HepG2 (cell line): Measurements from ENCODE around the gene CFAP46. TPM values are rescaled to one million over a fixed set of nuclear protein-coding genes. Genes with fewer than 3 reads are reported as not detected.

Source experiments
- ATAC-seq: fragments of 200-7000 bp; cut with Tn5 transposase; 3 replicates; pipeline ENCODE4 v1.9.1; 2020; ENCODE audit warnings: mild to moderate bottlenecking, moderate library complexity
- BruUV-seq: library from RNA; stranded (reverse); fragments of 400-500 nt; replicated peaks from 2 replicates; lab custom pipeline; 2021; lab: Mats Ljungman, UMichigan
- CTCF ChIA-PET: fragments of 300-600 bp; formaldehyde crosslinking; extraction: SDS; loops from one replicate; lab custom pipeline; 2021; ENCODE audit warnings: low total read pairs, inconsistent platforms, low intra/inter-chr PET ratio; lab: Yijun Ruan, JAX
- POLR2A ChIA-PET: fragments of 350-600 bp; sonication (Branson Sonifier 250); formaldehyde crosslinking; loops from one replicate; lab custom pipeline; 2020; ENCODE audit warnings: antibody characterized with exemption, inconsistent platforms; lab: Yijun Ruan, JAX
- DNase-seq: peaks from one replicate; pipeline ENCODE4 v3.0.0-alpha.2; 2015; ENCODE audit warnings: low spot score
- FAIRE-seq: peaks from 3 replicates; lab custom pipeline; 2011; peaks lifted over from hg19 to GRCh38; lab: Jason Lieb, UNC
- H2AFZ ChIP-seq: one replicate; pipeline ENCODE4 v1.6.1; 2011; ENCODE audit warnings: low read length, inconsistent platforms
- H3K27ac ChIP-seq: fragments of 300-600 bp; 3 replicates; pipeline ENCODE4 v1.8.0; 2011; ENCODE audit warnings: mixed run types, mild to moderate bottlenecking, mixed read lengths, low read length, inconsistent platforms; ENCODE audit not compliant: insufficient read depth; ENCODE audit errors: extremely low read length
- H3K27me3 ChIP-seq, 2 experiments: fragments of 200-600 bp in 1 of 2; 2 replicates in 1 of 2; 3 replicates in 1 of 2; pipeline versions ENCODE4 v1.6.0 to v1.8.0; 2011; ENCODE audit warnings: low read length in 2 of 2, mild to moderate bottlenecking in 2 of 2, moderate library complexity in 2 of 2, inconsistent platforms in 1 of 2; ENCODE audit not compliant: insufficient read depth in 2 of 2, control insufficient read depth in 1 of 2
- H3K36me3 ChIP-seq, 2 experiments: fragments of 200-600 bp in 1 of 2; replicated peaks in 1 of 2; 2 replicates in 1 of 2; 3 replicates in 1 of 2; pipeline versions ENCODE4 v1.5.1 to v1.8.0; 2011; ENCODE audit warnings: low read length in 2 of 2, inconsistent platforms in 1 of 2; ENCODE audit not compliant: insufficient read depth in 2 of 2, control insufficient read depth in 1 of 2
- H3K4me1 ChIP-seq: 2 replicates; pipeline ENCODE4 v1.5.1; 2012; ENCODE audit warnings: low read length, inconsistent platforms; ENCODE audit not compliant: insufficient read depth
- H3K4me2 ChIP-seq: 2 replicates; pipeline ENCODE4 v1.6.0; 2011; ENCODE audit warnings: low read depth, low read length, inconsistent platforms
- H3K4me3 ChIP-seq, 3 experiments: fragments of 200-600 bp in 1 of 3; sonication (generic), shearing (Covaris generic) in 1 of 3; replicated peaks in 1 of 3; 2 replicates each; pipeline ENCODE4 v1.5.1; 2011 to 2016; ENCODE audit warnings: low read length in 3 of 3, inconsistent platforms in 2 of 3, low read depth in 2 of 3, mild to moderate bottlenecking in 2 of 3, control low read depth in 1 of 3, mixed read lengths in 1 of 3; ENCODE audit not compliant: insufficient read depth in 1 of 3
- H3K79me2 ChIP-seq: one replicate; pipeline ENCODE4 v1.6.1; 2011; ENCODE audit warnings: low read length, inconsistent platforms; ENCODE audit not compliant: insufficient read depth
- H3K9ac ChIP-seq: 2 replicates; pipeline ENCODE4 v1.6.0; 2011; ENCODE audit warnings: mild to moderate bottlenecking, low read depth, low read length, inconsistent platforms; ENCODE audit not compliant: insufficient read depth
- H3K9me3 ChIP-seq: 2 replicates; pipeline ENCODE4 v1.5.1; 2012; ENCODE audit warnings: mild to moderate bottlenecking, low read length
- H4K20me1 ChIP-seq: 2 replicates; pipeline ENCODE4 v1.6.0; 2011; ENCODE audit warnings: inconsistent platforms, mild to moderate bottlenecking, low read length, moderate library complexity; ENCODE audit not compliant: insufficient read depth
- JUNB ChIP-seq: sonication (generic); formaldehyde crosslinking; IDR thresholded peaks from 2 replicates; pipeline ENCODE4 v1.8.0; 2022; ENCODE audit warnings: missing genetic modification reagents, mild to moderate bottlenecking, borderline replicate concordance
- MEIS1 ChIP-seq: sonication (generic); formaldehyde crosslinking; IDR thresholded peaks from 2 replicates; pipeline ENCODE4 v1.9.0; 2021; ENCODE audit warnings: mild to moderate bottlenecking, missing genetic modification reagents, moderate library complexity, borderline replicate concordance
- PRDM15 ChIP-seq: sonication (generic); formaldehyde crosslinking; IDR thresholded peaks from 2 replicates; pipeline ENCODE4 v1.4.0; 2020; ENCODE audit warnings: missing genetic modification reagents
- TBX2 ChIP-seq: sonication (generic); formaldehyde crosslinking; IDR thresholded peaks from 2 replicates; pipeline ENCODE4 v1.5.0; 2020; ENCODE audit warnings: missing genetic modification reagents, mild to moderate bottlenecking, borderline replicate concordance
- ZBTB1 ChIP-seq: sonication (generic); formaldehyde crosslinking; IDR thresholded peaks from 2 replicates; pipeline ENCODE4 v1.4.0; 2020; ENCODE audit warnings: missing genetic modification reagents, borderline replicate concordance
- ZHX1 ChIP-seq: sonication (generic); formaldehyde crosslinking; IDR thresholded peaks from 2 replicates; pipeline ENCODE4 v1.8.1; 2022; ENCODE audit warnings: low read depth, mild to moderate bottlenecking, missing genetic modification reagents
- ZMAT3 ChIP-seq: sonication (generic); formaldehyde crosslinking; conservative IDR thresholded peaks from 2 replicates; pipeline ENCODE4 v1.7.0; 2021; ENCODE audit warnings: missing genetic modification reagents
- ZNF18 ChIP-seq: sonication (generic); formaldehyde crosslinking; IDR thresholded peaks from 2 replicates; pipeline ENCODE4 v1.8.0; 2022; ENCODE audit warnings: mild to moderate bottlenecking, missing genetic modification reagents; ENCODE audit not compliant: insufficient replicate concordance
- ZNF20 ChIP-seq: sonication (generic); formaldehyde crosslinking; IDR thresholded peaks from 2 replicates; pipeline ENCODE4 v1.4.0; 2020; ENCODE audit warnings: mild to moderate bottlenecking, moderate library complexity, missing genetic modification reagents
- ZNF468 ChIP-seq: sonication (generic); formaldehyde crosslinking; IDR thresholded peaks from 2 replicates; pipeline ENCODE4 v1.8.0; 2022; ENCODE audit warnings: mild to moderate bottlenecking, moderate library complexity, missing genetic modification reagents
- ZNF607 ChIP-seq: sonication (generic); formaldehyde crosslinking; IDR thresholded peaks from 2 replicates; pipeline ENCODE4 v1.5.1; 2020; ENCODE audit warnings: missing genetic modification reagents, mild to moderate bottlenecking, borderline replicate concordance
- ZNF660 ChIP-seq: sonication (generic); formaldehyde crosslinking; IDR thresholded peaks from 2 replicates; pipeline ENCODE4 v1.5.1; 2020; ENCODE audit warnings: mild to moderate bottlenecking, low read depth, missing genetic modification reagents, borderline replicate concordance
- ZNF737 ChIP-seq: sonication (generic); formaldehyde crosslinking; IDR thresholded peaks from 2 replicates; pipeline ENCODE4 v1.5.0; 2020; ENCODE audit warnings: missing genetic modification reagents, mild to moderate bottlenecking, borderline replicate concordance
- ZNF816 ChIP-seq: sonication (generic); formaldehyde crosslinking; IDR thresholded peaks from 2 replicates; pipeline ENCODE4 v1.8.0; 2022; ENCODE audit warnings: missing genetic modification reagents, mild to moderate bottlenecking, borderline replicate concordance
- WGBS: methylation state at CpG from one replicate; pipeline ENCODE4 v1.1.6; 2017; ENCODE audit warnings: low lambda C conversion rate; 5-methylcytosine and 5-hydroxymethylcytosine counted together
- in situ Hi-C: cut with HindIII; loops from 2 replicates; pipeline ENCODE4 v1.10.0; 2017; ENCODE audit warnings: low pct_unique_long_range_greater_than_20kb; ENCODE audit not compliant: extremely low pct_ligation_motif_present
- intact Hi-C: fragments of 100-400 bp; cut with micrococcal nuclease; formaldehyde crosslinking; loops from one replicate; pipeline ENCODE4 v1.10.0; 2022; ENCODE audit not compliant: unreplicated experiment
- polyA plus RNA-seq, 8 experiments: library from polyadenylated mRNA; depleted of rRNA in 3 of 8; stranded (reverse) in 7 of 8; unstranded in 1 of 8; fragments of >200 nt; fragmentation: Illumina TruSeq in 4 of 8; extraction: Trizol in 4 of 8; gene quantifications; 2 replicates each; pipeline versions ENCODE4 v1.2.1 to v1.2.3, GENCODE V29; 2011 to 2016; ENCODE audit warnings: low read depth in 4 of 8, missing spikeins in 1 of 8, mixed read lengths in 1 of 8; ENCODE audit not compliant: insufficient read depth in 1 of 8
- total RNA-seq, 5 experiments: library from RNA; depleted of rRNA; stranded (reverse); fragments of >200 nt; fragmentation: Illumina TruSeq; extraction: Trizol; gene quantifications; 2 replicates each; pipeline ENCODE4 v1.2.3, GENCODE V29; 2016; ENCODE audit warnings: low read depth in 1 of 5

CFAP46 gene
- total and polyA plus RNA-seq, 2 of the 13 experiments (the other 11 are each of a cell fraction or from before 2014, with no cell fraction given): 0.24 to 0.84 TPM

DNA sequence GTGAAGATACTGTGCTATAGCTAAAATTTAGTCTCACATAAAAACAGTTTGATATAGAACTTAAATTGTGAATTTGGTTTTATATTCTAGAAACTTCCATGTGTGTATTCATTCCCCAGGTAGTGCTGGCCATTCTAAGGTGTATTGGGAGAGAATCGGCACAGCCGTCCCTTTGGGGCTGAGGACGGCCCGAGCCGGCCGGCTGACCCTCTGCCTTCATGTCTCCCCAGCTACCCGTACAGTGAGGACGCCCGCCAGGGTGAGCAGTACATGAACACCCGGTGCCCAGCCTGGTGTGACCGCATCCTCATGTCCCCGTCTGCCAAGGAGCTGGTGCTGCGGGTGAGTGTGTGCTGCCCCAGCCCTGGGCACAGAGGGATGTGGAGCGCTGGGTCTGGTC, 164.9 kb downstream of the CFAP46 start (continued):
- no peak for TF ChIP-seq PRDM15
- no peak for TF ChIP-seq ZBTB1 (CRISPR knock-in tag)
- TF ChIP-seq, all 625 proteins: peak for 0

DNA sequence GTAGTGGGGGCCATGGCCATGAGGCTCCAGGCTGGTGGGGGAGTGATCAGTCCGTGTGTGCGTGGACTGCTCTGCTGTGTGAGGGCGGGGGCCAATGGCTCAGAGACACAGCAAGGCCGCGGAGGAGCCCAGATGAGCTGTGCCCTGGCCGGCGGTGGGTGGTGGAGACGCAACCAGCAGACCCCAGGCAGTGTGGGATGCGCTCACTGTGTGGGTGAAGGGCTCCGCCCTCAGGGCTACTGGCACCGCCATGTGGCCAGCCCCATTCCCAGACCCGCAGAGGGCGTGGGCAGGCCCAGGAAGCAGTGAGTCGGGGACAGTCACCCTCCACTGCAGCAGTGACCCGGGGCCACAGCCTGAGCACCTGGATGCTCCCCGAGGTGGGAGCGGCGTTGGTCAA, 165.5 kb downstream of the CFAP46 start:
- Histone ChIP-seq H3K36me3 (peaks cover 0 to 2% of the 10 kb centered on the region in 2 experiments; a peak in 2 of 5 replicates), H2AFZ (no peak overlapping the region), H3K79me2 (no peaks in the 10 kb centered on the region), H3K27me3 (no peaks in the 10 kb centered on the region), H3K9ac (no peak overlapping the region), H3K4me2 (no peak overlapping the region), H4K20me1 (no peaks in the 10 kb centered on the region), H3K27ac (no peak overlapping the region), H3K9me3 (no peaks in the 10 kb centered on the region), H3K4me1 (peaks cover 12% of the 10 kb centered on the region), H3K4me3 (no peak overlapping the region)
- intact Hi-C loops: no loop called here
- 96% methylated on average over 7 of the region's 18 CpGs for WGBS
- ATAC-seq (no peak), FAIRE-seq (no peak), DNase-seq (no peak)
- CTCF ChIA-PET: no interaction called here
- POLR2A ChIA-PET: no interaction called here
- BruUV-seq: no TSS peak
- TF ChIP-seq ZNF18 (CRISPR knock-in tag) (no peak), MEIS1 (CRISPR knock-in tag) (no peak), ZNF468 (no peak), ZNF660 (no peak), ZNF607 (no peak), TBX2 (no peak), ZNF737 (CRISPR knock-in tag) (no peak), ZHX1 (no peak), JUNB (CRISPR knock-in tag) (no peak), ZMAT3 (CRISPR knock-in tag) (no peak), ZNF20 (CRISPR knock-in tag) (no peak), ZNF816 (CRISPR knock-in tag) (no peak)
- in situ Hi-C loops: no loop called here
